HL-60/S4 treated with phorbol 12-myristate 13-acetate at 8.2 ng/mL for 4 days and 3 days (cell line): ENCODE data around the gene MATN3.

Experiments used
- in situ Hi-C: fragments of 300-500 bp; cut with MboI; formaldehyde crosslinking; loops from 2 replicates; pipeline ENCODE4 v1.15.0; 2022; ENCODE audit warnings: low sequenced_read_pairs

The MATN3 gene

GRCh38 chr2:20011276-20012031, 1.0 kb downstream of the MATN3 start:
- in situ Hi-C loops: no loop called here

GRCh38 chr2:20008703-20009102, 3.8 kb downstream of the MATN3 start:
- in situ Hi-C loops: no loop called here

- in situ Hi-C loops: no loop called here
Measured at GRCh38 chr2:20005891-20006470, 6.5 kb downstream of the MATN3 start.

GRCh38 chr2:20005067-20005627, 7.3 kb downstream of the MATN3 start:
- in situ Hi-C loops: no loop called here

- in situ Hi-C loops: no loop called here
Measured at GRCh38 chr2:20001361-20001863, 11.1 kb downstream of the MATN3 start.

- in situ Hi-C loops: no loop called here
Measured at GRCh38 chr2:19993731-19994130, 18.7 kb downstream of the MATN3 start.

GRCh38 chr2:19991895-19992294, 20.6 kb downstream of the MATN3 start:
- in situ Hi-C loops: no loop called here

GRCh38 chr2:19990416-19990728, 22.1 kb downstream of the MATN3 start:
- in situ Hi-C loops: no loop called here

GRCh38 chr2:19989667-19990415, 22.6 kb downstream of the MATN3 start, which contains the start of gene WDR35:
Gene WDR35, minus strand, starts transcription at chr2:19990105. Its CDS starts 90 bp downstream, at chr2:19990015.
- in situ Hi-C loops: no loop called here

- in situ Hi-C loops: no loop called here
Measured at GRCh38 chr2:19989342-19989666, 23.2 kb downstream of the MATN3 start.

GRCh38 chr2:19988600-19988999, 23.9 kb downstream of the MATN3 start:
- in situ Hi-C loops: no loop called here

- in situ Hi-C loops: no loop called here
Measured at GRCh38 chr2:19987936-19988335, 24.5 kb downstream of the MATN3 start.

- in situ Hi-C loops: no loop called here
Measured at GRCh38 chr2:19982268-19982667, 30.2 kb downstream of the MATN3 start.

GRCh38 chr2:19979932-19980331, 32.5 kb downstream of the MATN3 start:
- in situ Hi-C loops: no loop called here

GRCh38 chr2:19973466-19973865, 39.0 kb downstream of the MATN3 start:
- in situ Hi-C loops: no loop called here

GRCh38 chr2:19971691-19972090, 40.8 kb downstream of the MATN3 start:
- in situ Hi-C loops: no loop called here

GRCh38 chr2:19963386-19963785, 49.1 kb downstream of the MATN3 start:
- in situ Hi-C loops: no loop called here

- in situ Hi-C loops: no loop called here
Measured at GRCh38 chr2:19955544-19956422, 56.7 kb downstream of the MATN3 start.

- in situ Hi-C loops: no loop called here
Measured at GRCh38 chr2:19949071-19949470, 63.4 kb downstream of the MATN3 start.

GRCh38 chr2:19947184-19947940, 65.1 kb downstream of the MATN3 start:
- in situ Hi-C loops: no loop called here
